ES-I3 (cell line): ENCODE data around the gene ADORA1.
A peak's percentile ranks its signal among the peaks of the same experiment; 100 is the strongest.

Experiments used
- H3K36me3 ChIP-seq: 2 replicates; pipeline ENCODE4 v1.6.1; 2013; ENCODE audit warnings: mild to moderate bottlenecking, low read length, control low read depth, moderate library complexity; ENCODE audit not compliant: insufficient read depth
- H3K4me1 ChIP-seq: 2 replicates; pipeline ENCODE4 v1.6.1; 2013; ENCODE audit warnings: mild to moderate bottlenecking, control low read depth, low read length; ENCODE audit not compliant: insufficient read depth
- H3K9ac ChIP-seq: 2 replicates; pipeline ENCODE4 v1.6.1; 2013; ENCODE audit warnings: low read depth, mild to moderate bottlenecking, low read length, moderate library complexity
- H3K9me3 ChIP-seq: 2 replicates; pipeline ENCODE4 v1.6.1; 2013; ENCODE audit warnings: mild to moderate bottlenecking, low read length, moderate library complexity; ENCODE audit not compliant: control insufficient read depth, insufficient read depth

Gene ADORA1

DNA sequence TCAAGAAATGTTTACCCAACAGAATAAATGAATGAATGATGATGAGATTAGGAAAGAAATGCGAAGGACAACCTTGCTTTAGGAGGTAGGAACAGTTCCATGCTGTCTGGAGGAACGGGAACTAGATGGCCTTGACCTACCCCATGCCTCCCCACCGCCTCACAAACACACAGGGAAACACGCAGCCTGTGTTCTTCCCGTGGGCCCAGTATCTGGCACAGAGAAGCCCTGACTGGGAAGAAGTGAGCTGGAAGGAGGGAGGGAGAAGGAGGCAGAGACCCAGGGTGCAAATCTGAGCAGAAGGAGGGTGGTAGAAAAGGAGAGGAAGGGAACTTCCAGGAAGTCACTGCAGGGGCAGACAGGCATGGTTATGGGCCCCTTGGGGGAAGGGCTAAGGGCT, 3.5 kb upstream of the ADORA1 start:
- H3K36me3 ChIP-seq: no peaks in the 10 kb centered on the region
- H3K9ac ChIP-seq: no peak overlapping the region
- H3K9me3 ChIP-seq: no peaks in the 10 kb centered on the region
- peaks cover 13% of the 10 kb centered on the region for H3K4me1 ChIP-seq

DNA sequence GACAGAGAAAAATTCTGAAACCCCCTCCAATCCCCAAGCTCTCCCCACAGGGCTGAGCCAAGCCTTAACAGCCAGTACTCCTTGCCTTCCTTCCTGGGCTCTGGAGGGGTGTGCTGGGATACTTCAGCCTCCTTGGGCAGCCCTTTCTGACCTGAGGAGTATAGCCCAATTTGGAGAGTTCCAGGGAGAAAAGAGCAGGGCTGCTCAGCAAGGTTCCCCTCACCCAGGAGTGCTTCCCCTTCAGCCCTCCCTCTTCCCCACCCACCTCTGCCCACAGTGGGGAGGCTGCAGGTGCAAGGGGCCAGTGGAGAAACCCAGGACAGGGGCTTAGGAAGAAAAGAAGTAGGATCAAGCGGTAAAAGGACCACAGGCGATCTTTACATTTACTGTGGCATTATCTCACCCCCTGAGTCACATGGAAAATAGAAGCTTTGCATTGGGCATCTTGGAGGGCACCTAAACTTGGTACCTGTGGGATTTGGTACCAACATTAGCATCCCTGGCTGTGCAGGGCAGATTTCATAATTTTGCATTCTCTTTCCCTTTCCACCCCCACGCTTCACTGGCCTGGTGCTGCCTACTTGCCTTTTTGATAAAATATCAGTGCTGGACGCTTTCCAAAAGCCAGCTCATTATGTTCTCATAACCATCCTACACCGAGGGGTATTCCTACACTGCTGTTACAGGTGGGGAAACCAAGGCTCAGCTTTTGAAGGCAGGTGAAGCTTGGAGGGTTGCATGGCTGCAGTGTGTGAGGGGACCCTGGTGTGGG, 2.8 kb upstream of the ADORA1 start:
- Histone ChIP-seq H3K9ac (no peak overlapping the region), H3K9me3 (no peaks in the 10 kb centered on the region), H3K4me1 (peaks cover 13% of the 10 kb centered on the region), H3K36me3 (no peaks in the 10 kb centered on the region)

DNA sequence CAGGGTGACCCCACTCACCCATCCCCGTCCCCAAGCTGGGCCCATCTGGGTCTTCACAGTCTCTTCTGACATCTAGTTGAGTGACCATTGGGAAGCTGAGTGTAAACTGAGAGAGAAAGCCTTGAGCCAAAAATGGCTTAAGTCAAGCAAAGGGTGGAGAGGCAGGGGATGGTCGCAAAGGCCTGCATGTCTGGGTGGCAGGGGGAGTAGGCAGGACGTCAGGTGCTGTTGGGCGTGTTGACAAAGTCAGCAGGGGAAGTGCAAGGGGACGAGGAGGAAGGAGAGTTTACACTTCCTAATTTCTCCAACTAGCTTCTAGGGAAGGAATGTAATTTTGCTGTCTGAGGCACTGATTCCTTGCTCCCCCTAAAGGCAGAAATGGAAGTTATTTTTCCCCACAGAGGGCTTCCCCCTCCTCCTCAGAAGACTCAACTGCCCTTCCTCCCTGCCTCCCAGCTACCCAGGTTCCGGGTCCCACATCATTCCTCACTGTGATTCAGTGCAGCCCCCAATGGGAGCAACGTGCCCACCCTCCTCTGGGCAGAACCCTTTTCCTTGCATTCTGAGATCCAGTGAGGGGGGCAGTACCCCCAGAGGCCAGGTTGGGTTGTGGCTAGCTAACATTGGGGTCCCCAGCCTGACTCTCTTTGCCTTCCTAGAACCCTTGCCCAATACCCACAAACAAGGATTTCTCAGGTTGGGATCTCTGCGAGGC, 1.2 kb upstream of the ADORA1 start:
- Histone ChIP-seq H3K4me1 (peaks cover 13% of the 10 kb centered on the region), H3K36me3 (no peaks in the 10 kb centered on the region), H3K9me3 (no peaks in the 10 kb centered on the region), H3K9ac (no peak overlapping the region)

DNA sequence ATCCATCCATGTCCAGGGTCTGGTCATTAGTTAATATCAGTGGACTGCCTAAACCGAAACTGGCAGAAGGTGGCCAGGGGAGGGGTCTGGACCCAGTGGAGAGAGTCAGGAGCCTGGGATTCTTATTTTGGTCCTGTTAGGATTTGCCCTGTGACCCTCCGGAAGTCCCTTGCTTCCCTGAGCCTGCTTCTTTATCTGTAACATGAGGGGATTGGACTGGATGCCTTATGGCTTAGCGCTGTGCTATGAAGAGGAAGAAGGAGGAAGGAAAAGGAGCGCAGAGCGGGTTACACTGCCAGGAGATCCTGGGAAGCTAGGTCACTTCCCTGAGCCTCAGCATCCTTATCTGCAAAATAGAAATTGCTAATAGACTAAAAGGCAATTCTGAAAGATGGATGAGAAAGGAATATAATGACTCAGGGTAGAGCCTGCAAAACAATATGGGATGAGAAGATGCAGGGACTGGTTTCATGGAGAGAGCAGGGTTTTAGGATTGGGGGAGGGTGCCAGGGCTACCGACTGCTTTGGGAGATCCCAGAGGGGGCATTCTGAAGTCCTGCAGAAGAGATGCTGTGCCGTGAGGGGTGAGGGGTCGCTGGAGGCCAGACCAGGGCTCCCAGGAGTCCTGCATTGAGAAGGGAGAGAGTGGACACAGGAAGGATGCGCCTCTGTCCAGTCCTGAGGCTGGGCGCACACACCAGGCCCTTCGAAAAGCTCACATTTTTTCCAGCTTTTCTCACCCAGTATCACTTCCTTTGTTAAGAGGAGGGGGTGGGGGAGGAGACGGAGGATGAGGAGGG, 460 bp upstream of the ADORA1 start:
- H3K9ac ChIP-seq: peak overlapping the region; percentile 56; the same call in 1 of the 2 replicates
- H3K9me3 ChIP-seq: no peaks in the 10 kb centered on the region
- H3K4me1 ChIP-seq: peaks cover 13% of the 10 kb centered on the region
- no peaks in the 10 kb centered on the region for H3K36me3 ChIP-seq

DNA sequence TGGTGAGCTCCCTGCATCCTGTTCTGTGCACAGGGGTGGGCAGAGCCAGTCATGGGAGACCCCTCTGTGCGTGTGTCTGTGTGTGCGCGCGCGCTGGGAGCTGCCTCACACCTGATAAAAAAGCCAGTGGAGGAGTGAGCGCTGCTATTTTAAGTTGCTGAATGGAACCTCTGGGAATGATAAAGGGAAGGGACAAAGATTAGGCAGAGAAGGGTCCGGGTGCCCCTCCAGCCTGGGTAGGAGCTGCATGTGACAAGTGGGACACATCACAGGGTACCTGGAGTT, 847 bp downstream of the ADORA1 start:
- Histone ChIP-seq H3K4me1 (peaks cover 13% of the 10 kb centered on the region), H3K36me3 (no peaks in the 10 kb centered on the region), H3K9ac (peak overlapping the region; percentile 56; the same call in 1 of the 2 replicates), H3K9me3 (no peaks in the 10 kb centered on the region)

DNA sequence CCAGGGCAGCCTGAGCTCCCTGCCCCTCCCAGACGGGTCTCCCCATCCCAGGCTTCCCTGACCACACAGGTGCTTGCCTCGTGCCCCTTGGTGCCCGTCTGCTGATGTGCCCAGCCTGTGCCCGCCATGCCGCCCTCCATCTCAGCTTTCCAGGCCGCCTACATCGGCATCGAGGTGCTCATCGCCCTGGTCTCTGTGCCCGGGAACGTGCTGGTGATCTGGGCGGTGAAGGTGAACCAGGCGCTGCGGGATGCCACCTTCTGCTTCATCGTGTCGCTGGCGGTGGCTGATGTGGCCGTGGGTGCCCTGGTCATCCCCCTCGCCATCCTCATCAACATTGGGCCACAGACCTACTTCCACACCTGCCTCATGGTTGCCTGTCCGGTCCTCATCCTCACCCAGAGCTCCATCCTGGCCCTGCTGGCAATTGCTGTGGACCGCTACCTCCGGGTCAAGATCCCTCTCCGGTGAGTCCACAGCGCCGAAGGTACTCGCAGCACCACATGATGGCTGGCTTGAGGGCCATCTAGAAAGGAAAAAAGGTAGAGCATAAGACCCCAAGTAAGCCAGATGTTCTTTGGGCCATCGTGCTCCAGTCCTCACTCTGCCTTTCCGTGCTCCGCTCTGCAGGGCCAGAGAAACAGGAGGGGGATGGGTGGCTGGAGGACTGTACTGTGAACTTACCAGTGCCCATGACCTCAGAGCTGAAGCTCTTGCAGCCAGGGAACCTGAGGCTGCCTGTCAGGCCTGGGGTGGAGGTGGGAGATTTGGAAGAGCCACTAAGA, 1.4 kb downstream of the ADORA1 start:
- no peaks in the 10 kb centered on the region for H3K9me3 ChIP-seq
- no peaks in the 10 kb centered on the region for H3K36me3 ChIP-seq
- H3K9ac ChIP-seq: peak overlapping the region; percentile 56; the same call in 1 of the 2 replicates
- H3K4me1 ChIP-seq: peaks cover 19% of the 10 kb centered on the region

DNA sequence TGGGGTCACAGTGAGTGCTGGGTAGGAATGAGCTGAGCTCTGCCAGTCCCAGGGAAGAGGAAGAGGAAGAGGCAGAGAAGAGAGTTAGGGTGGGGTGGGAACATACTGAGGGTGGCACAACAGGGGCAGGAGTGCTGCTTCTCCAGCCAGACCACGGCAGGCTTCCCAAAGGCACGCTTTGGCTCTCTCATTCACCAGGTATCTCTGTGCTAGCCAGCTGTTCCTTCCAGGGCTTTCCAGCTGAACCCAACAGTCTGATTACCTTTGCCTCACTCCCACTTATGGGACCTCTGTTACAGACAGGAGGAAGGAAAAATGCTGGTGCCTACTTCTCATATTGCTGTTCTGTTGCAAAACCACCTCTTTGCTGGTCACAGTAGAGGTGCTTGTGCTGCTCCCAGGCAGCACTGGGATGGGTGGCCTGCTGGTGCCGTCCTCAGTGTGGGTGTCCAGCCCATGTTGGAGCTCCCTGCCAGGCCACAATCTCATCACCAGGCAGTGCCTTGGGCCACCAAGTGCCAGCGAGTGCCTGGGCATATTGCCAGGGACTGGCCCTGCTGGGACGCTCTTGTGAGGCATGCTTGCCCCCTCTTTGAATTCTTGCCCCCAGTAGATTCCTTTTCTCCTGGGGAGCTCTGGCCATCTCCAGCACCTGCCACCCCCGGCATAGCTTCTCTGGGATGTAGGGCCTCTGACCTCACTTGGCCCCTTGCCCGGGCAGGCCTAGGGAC, 2.1 kb downstream of the ADORA1 start:
- Histone ChIP-seq H3K36me3 (no peaks in the 10 kb centered on the region), H3K9ac (no peak overlapping the region), H3K4me1 (peaks cover 25% of the 10 kb centered on the region), H3K9me3 (no peaks in the 10 kb centered on the region)

DNA sequence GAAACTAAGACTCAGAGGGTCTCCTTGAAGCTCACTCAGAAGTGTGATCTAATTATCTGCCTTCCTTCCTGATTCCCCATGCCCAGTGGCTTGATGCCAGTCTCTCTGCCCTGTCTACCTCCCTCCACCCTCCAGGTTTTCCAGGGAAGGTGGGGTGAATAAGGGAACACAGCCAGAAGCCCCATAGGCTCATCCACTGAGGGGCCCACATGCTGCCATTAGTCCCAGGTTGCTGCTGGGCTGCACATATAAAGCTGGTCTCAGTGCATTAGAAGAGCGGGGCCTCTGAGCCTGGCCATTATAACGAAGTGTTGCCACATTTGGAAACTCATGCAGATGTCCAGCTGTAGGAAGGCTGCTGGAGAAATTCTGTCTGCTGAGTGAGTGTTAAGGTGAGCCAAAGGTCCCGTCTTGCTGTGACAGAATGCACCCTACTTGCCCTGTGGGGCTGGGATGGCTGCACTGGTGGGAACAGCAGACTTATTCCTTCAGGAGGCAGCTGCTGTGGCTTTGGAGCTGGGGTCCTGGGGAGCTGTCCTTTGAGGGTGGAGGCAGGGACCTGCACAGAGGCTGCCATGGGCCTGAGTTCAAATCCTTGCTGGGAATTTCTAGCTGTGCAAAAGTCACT, 2.9 kb downstream of the ADORA1 start:
- H3K9ac ChIP-seq: no peak overlapping the region
- no peaks in the 10 kb centered on the region for H3K36me3 ChIP-seq
- no peaks in the 10 kb centered on the region for H3K9me3 ChIP-seq
- H3K4me1 ChIP-seq: peaks cover 25% of the 10 kb centered on the region

DNA sequence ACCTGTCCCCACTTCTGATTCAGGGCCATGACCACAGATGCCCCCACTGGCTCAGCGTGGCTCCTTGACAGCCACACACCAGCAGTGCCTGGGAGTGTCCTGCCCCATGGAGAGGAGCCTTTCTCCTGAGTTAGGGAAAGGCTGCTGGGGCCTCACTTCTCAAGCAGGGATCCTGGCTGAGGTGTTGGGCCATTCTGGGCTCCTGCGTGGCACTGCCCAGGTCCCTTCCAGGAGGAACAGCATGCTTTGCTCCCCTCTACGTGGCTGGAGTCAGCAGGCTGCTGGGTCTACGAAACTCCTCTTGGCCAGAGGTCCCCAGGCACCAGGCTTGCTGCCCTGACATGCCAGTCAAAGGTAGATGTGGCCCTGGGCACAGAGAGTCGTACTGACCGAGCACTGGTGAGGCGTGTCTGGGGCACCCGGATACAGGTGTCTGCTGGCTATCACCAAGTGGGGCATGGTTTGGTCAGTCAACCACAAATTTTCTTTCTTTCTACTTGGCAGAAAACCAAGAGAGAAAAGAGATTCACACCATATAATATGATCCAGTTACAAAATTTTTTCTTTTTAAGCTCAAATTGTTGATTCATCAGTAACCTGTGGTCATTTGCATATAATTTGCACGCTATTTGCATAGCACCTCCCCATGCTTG, 4.1 kb downstream of the ADORA1 start:
- Histone ChIP-seq H3K4me1 (peaks cover 19% of the 10 kb centered on the region), H3K36me3 (no peaks in the 10 kb centered on the region), H3K9ac (no peak overlapping the region), H3K9me3 (no peaks in the 10 kb centered on the region)

DNA sequence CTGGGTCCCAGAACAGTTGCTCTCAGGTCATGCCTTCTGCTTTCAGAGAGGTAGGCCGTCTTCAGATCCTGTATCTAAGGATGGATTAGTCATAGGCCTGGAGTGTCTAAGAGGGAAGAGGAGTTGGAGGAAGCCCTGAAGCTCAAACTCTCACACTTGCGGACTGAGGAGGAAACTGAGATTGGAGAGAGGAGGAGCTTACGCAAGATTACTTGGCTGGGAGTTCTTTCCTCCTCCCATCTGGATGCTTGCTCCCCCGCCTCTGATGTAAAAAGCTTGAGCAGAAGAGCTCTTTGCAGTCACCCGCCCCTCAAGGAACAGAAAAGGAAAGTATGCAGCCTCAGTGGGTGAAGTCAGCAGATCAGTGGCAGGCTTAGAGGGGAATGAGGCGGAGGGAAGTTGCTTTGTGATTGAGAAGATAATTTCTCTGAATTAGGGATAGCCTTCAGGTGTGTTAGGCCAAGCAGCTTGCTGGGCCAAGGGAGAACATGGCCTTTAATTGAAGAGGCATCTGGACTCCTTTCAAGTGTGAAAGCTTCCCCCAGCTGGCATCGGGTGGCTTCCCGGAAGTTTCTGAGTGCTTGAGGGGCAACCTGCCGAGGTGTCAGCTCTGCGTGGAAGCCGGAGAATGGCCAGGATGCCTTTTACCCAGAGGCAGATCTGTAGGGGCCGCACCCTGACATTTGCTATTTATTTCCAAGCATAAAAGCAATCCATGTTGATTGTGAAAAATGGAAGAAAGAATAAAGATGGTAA, 6.6 kb downstream of the ADORA1 start:
- Histone ChIP-seq H3K9ac (no peak overlapping the region), H3K4me1 (peaks cover 18% of the 10 kb centered on the region), H3K9me3 (no peaks in the 10 kb centered on the region), H3K36me3 (no peaks in the 10 kb centered on the region)

DNA sequence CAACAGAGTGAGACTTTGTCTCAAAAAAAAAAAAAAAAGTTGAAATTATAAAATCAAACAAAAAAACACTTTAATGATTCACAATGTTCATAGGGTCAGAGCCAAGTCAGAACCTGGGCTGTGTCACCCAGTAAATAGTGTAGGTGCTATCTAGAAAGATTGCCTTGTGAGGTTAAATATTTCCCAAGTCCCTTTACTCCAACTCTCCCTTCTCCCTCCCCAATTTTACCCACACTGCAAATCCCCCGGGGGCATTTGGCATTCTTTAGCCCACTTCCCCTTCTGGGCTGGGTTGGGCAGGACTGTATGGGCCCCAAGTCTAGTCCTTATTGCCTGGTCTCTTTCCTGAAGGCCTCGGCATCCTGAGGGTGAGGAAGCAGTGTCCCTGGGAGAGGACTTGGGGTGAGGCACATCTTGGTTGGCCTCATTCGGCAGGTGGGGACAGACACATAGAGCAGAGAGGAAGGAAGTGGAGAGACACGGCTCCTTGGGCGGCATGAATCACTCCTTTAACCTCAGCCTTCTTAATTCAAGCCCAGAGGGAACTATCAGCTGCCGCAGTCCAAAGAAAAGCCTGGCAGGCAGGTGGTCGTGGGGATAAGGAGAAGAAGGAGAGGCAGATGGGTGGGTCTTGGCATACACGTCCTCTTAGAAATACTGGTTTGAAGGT, 8.2 kb downstream of the ADORA1 start:
- no peaks in the 10 kb centered on the region for H3K9me3 ChIP-seq
- no peaks in the 10 kb centered on the region for H3K36me3 ChIP-seq
- peaks cover 26% of the 10 kb centered on the region for H3K4me1 ChIP-seq
- H3K9ac ChIP-seq: no peak overlapping the region

DNA sequence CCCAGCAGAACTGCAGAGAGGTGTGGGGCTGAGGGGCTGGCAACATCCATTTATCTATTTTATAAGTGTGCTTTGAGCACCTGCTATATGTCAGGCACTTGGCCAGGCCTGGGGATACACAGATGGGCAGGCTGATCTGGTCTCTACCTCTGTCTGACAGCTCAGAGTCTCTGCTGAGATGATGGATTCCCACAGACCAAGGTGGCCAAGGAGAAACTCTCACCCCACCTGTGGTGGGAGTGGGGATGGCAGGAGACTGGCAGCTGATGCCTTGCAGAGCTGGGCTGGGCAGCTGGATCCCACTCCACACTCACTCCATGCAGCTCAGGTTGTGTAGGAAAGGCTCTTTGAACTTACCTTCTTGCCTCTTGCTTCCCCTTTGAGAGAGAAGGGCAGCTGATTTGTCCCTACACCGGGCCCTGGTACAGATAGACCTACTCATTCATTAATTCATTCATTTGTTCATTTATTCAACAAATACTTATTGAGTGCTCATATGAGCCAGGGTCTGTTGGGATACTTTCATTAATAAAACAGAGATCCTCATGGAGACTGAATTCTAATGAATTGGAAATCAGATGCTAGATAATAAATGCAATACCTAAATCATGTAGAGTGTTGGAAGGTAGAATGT, 9.0 kb downstream of the ADORA1 start:
- no peaks in the 10 kb centered on the region for H3K9me3 ChIP-seq
- H3K9ac ChIP-seq: no peak overlapping the region
- H3K4me1 ChIP-seq: peaks cover 30% of the 10 kb centered on the region
- no peaks in the 10 kb centered on the region for H3K36me3 ChIP-seq
